IMR-90 (cell line): ENCODE results near the gene DPRX. TPM values are rescaled to one million over a fixed set of nuclear protein-coding genes. Genes with fewer than 3 reads are reported as not detected.
"Not testable (repeated sequence)": the region's sequence is repeated elsewhere in the genome, so short reads cannot be mapped to it uniquely, and the experiment has no call there.

Experiments used
- ATAC-seq: fragments of 200-7000 bp; cut with Tn5 transposase; 2 replicates; pipeline ENCODE4 v1.9.1; 2020; ENCODE audit warnings: low read depth, mild to moderate bottlenecking, moderate library complexity
- BruUV-seq: library from RNA; stranded (reverse); fragments of 400-500 nt; replicated peaks from 2 replicates; lab custom pipeline; 2021; lab: Mats Ljungman, UMichigan
- CTCF ChIA-PET: fragments of 300-600 bp; formaldehyde crosslinking; extraction: SDS; loops from one replicate; lab custom pipeline; 2021; ENCODE audit warnings: antibody characterized with exemption; lab: Yijun Ruan, JAX
- POLR2A ChIA-PET: fragments of 300-600 bp; sonication (Branson Sonifier 250); formaldehyde crosslinking; loops from one replicate; lab custom pipeline; 2022; ENCODE audit warnings: antibody characterized with exemption; ENCODE audit not compliant: unreplicated experiment; lab: Charles Lee
- DNase-seq: peaks from one replicate; pipeline ENCODE4 v3.0.0; 2013
- H2AFZ ChIP-seq: replicated peaks from 2 replicates; pipeline ENCODE3; 2013; ENCODE audit warnings: low read length, mild to moderate bottlenecking; ENCODE audit not compliant: poor library complexity
- H2AK5ac ChIP-seq: 2 replicates; pipeline ENCODE4 v1.6.1; 2013; ENCODE audit warnings: low read depth, low read length, inconsistent platforms
- H2AK9ac ChIP-seq: replicated peaks from 2 replicates; pipeline ENCODE3; 2013; ENCODE audit warnings: mild to moderate bottlenecking, low read depth, low read length, moderate library complexity; ENCODE audit not compliant: poor library complexity
- H2BK120ac ChIP-seq: 2 replicates; pipeline ENCODE4 v1.6.1; 2013; ENCODE audit warnings: low read depth, low read length, inconsistent platforms
- H2BK15ac ChIP-seq: 3 replicates; pipeline ENCODE4 v1.6.1; 2013; ENCODE audit warnings: low read depth, low read length, inconsistent platforms
- H2BK20ac ChIP-seq: 2 replicates; pipeline ENCODE4 v1.6.1; 2013; ENCODE audit warnings: low read depth, mild to moderate bottlenecking, inconsistent platforms, low read length, moderate library complexity
- H2BK5ac ChIP-seq: 2 replicates; pipeline ENCODE4 v1.6.1; 2013; ENCODE audit warnings: mild to moderate bottlenecking, low read depth, low read length, inconsistent platforms; ENCODE audit not compliant: poor library complexity, severe bottlenecking
- H3K14ac ChIP-seq: replicated peaks from 2 replicates; pipeline ENCODE4 v1.6.1; 2013; ENCODE audit warnings: low read depth, low read length, inconsistent platforms
- H3K18ac ChIP-seq: 2 replicates; pipeline ENCODE4 v1.6.1; 2013; ENCODE audit warnings: low read depth, low read length, control low read depth
- H3K23ac ChIP-seq: 2 replicates; pipeline ENCODE4 v1.6.1; 2013; ENCODE audit warnings: low read depth, low read length, inconsistent platforms
- H3K27ac ChIP-seq: 2 replicates; pipeline ENCODE4 v1.5.1; 2013; ENCODE audit warnings: mild to moderate bottlenecking, control low read depth, low read length; ENCODE audit not compliant: insufficient read depth
- H3K27me3 ChIP-seq: 2 replicates; pipeline ENCODE4 v1.6.1; 2013; ENCODE audit warnings: low read length; ENCODE audit not compliant: control insufficient read depth, insufficient read depth
- H3K36me3 ChIP-seq: 2 replicates; pipeline ENCODE4 v1.6.1; 2013; ENCODE audit warnings: low read length, mixed read lengths; ENCODE audit not compliant: control insufficient read depth, insufficient read depth
- H3K4ac ChIP-seq: 2 replicates; pipeline ENCODE4 v1.6.1; 2013; ENCODE audit warnings: low read depth, low read length, inconsistent platforms
- H3K4me1 ChIP-seq: 2 replicates; pipeline ENCODE4 v1.6.1; 2013; ENCODE audit warnings: low read length, mixed read lengths; ENCODE audit not compliant: control insufficient read depth, insufficient read depth
- H3K4me2 ChIP-seq: 2 replicates; pipeline ENCODE4 v1.6.1; 2013; ENCODE audit warnings: low read depth, mild to moderate bottlenecking, control low read depth, low read length, moderate library complexity
- H3K4me3 ChIP-seq: 2 replicates; pipeline ENCODE4 v1.5.1; 2013; ENCODE audit warnings: low read depth, mild to moderate bottlenecking, control low read depth, low read length, moderate library complexity; ENCODE audit not compliant: insufficient read depth
- H3K56ac ChIP-seq: 2 replicates; pipeline ENCODE4 v1.6.1; 2013; ENCODE audit warnings: low read length, inconsistent platforms; ENCODE audit not compliant: insufficient read depth; ENCODE audit errors: extremely low read depth
- H3K79me1 ChIP-seq, 2 experiments: 2 replicates each; pipeline ENCODE4 v1.6.1; 2013; ENCODE audit warnings: low read length in 2 of 2, inconsistent platforms in 1 of 2, low read depth in 1 of 2
- H3K9ac ChIP-seq: 2 replicates; pipeline ENCODE4 v1.6.1; 2013; ENCODE audit warnings: low read depth, low read length, control low read depth
- H3K9me1 ChIP-seq: 2 replicates; pipeline ENCODE4 v1.6.1; 2013; ENCODE audit warnings: low read length, inconsistent platforms; ENCODE audit not compliant: insufficient read depth
- H3K9me3 ChIP-seq: 2 replicates; pipeline ENCODE4 v1.6.1; 2013; ENCODE audit warnings: low read length; ENCODE audit not compliant: control insufficient read depth, insufficient read depth
- H4K20me1 ChIP-seq: 2 replicates; pipeline ENCODE4 v1.6.1; 2013; ENCODE audit warnings: low read length, inconsistent platforms; ENCODE audit not compliant: insufficient read depth
- H4K5ac ChIP-seq: 2 replicates; pipeline ENCODE4 v1.6.1; 2013; ENCODE audit warnings: mild to moderate bottlenecking, low read depth, low read length, control low read depth
- H4K8ac ChIP-seq, 2 experiments: 2 replicates each; pipeline ENCODE4 v1.6.1; 2013; ENCODE audit warnings: low read depth in 2 of 2, low read length in 2 of 2, control low read depth in 1 of 2, inconsistent platforms in 1 of 2
- H4K91ac ChIP-seq: 2 replicates; pipeline ENCODE4 v1.6.1; 2013; ENCODE audit warnings: low read depth, low read length, inconsistent platforms; ENCODE audit not compliant: insufficient read depth
- POLR2A ChIP-seq: IDR thresholded peaks from 2 replicates; pipeline ENCODE4 v1.6.1; 2012; ENCODE audit warnings: mild to moderate bottlenecking, low read depth, low read length
- WGBS, 2 experiments: methylation state at CpG; one replicate each; pipeline versions ENCODE4 v1.1.5 to v1.1.7; 2013; ENCODE audit warnings: missing lambda C conversion rate in 2 of 2; ENCODE audit not compliant: insufficient read length in 1 of 2; ENCODE audit errors: extremely low coverage in 2 of 2; 5-methylcytosine and 5-hydroxymethylcytosine counted together
- dilution Hi-C: fragments of 300-500 bp; cut with HindIII; formaldehyde crosslinking; loops from one replicate; pipeline ENCODE4 v1.14.3; 2018; ENCODE audit warnings: low sequenced_read_pairs; ENCODE audit not compliant: unreplicated experiment
- in situ Hi-C: fragments of 300-500 bp; cut with MboI; formaldehyde crosslinking; loops from 3 replicates; pipeline ENCODE4 v1.14.3; 2019; ENCODE audit warnings: low sequenced_read_pairs, inconsistent platforms, mixed read lengths
- intact Hi-C: fragments of 100-400 bp; cut with micrococcal nuclease; formaldehyde crosslinking; loops from 2 replicates; pipeline ENCODE4 v1.10.0; 2022
- polyA plus RNA-seq, 3 experiments: library from polyadenylated mRNA; depleted of rRNA; stranded (reverse); fragments of >200 nt; gene quantifications; 2 replicates each; pipeline ENCODE4 v1.2.3, GENCODE V29; 2012; ENCODE audit warnings: low replicate concordance in 1 of 3
- total RNA-seq: library from RNA; depleted of rRNA; stranded (reverse); fragments of >200 nt; gene quantifications from 2 replicates; pipeline ENCODE4 v1.2.3, GENCODE V29; 2012
- TF ChIP-seq, protein P1 (sequence below): conservative IDR thresholded peaks from 2 replicates; pipeline ENCODE4 v1.5.1; 2012; ENCODE audit warnings: mild to moderate bottlenecking, low read depth, low read length, improper control_type of control experiment

Gene DPRX
- total and polyA plus RNA-seq, 2 of the 4 experiments (the other 2 are of a cell fraction): not detected

DNA sequence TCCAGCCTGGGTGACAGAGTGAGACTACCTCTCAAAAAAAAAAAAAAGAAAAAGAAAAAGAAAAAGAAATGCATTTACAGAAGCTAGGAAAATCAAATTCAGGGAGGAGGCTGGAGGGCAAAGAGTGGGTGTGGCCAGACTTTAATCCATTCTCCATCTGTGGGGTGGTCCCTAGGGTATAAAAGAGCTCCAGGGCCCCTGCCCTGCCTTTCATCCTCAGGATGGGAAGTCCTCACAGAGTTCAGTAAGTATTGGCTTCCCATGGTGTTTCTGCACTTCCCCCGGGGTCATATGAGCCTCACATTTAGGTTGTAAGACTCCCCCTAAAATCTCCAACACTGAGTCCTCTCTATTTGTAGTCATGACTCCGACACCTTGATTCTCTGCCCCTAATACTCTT is 33.0 kb downstream of the DPRX start:
- in situ Hi-C loops: no loop called here
- WGBS, 2 experiments: no CpG with 5 or more reads among the region's 2 CpGs
- dilution Hi-C loops: no loop called here

DNA sequence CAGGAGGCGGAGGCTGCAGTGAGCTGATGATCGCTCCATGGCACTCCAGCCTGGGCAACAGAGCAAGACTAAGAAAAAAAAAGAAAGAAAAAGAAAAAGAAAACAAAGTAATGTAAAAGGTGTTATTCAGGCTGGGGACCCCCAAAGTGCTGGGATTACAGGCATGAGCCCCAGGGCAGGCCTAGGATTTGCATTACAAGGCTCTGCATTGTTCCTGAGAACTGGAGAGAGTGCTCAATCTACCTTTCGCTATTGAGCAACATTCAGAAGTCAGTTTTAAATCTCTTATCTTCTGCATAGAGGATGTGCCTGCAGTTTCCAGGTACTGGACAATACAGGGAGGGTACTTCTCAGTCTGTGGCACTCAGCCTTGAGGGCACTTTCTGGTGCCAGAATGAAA is 34.5 kb downstream of the DPRX start:
- H3K18ac ChIP-seq, H2BK120ac ChIP-seq, H4K5ac ChIP-seq, H2AK9ac ChIP-seq, H3K79me1 ChIP-seq, H3K4me3 ChIP-seq, H2BK5ac ChIP-seq, H2BK20ac ChIP-seq, H2BK15ac ChIP-seq, ATAC-seq, H3K56ac ChIP-seq, POLR2A ChIA-PET, H4K91ac ChIP-seq, dilution Hi-C loops, H3K23ac ChIP-seq, H3K36me3 ChIP-seq, CTCF ChIA-PET, H2AFZ ChIP-seq, H3K4me1 ChIP-seq, H3K27ac ChIP-seq, H4K20me1 ChIP-seq, H3K9ac ChIP-seq, H3K9me1 ChIP-seq, H3K14ac ChIP-seq, intact Hi-C loops, H2AK5ac ChIP-seq, BruUV-seq, H3K27me3 ChIP-seq, in situ Hi-C loops, H3K4ac ChIP-seq, DNase-seq, H3K4me2 ChIP-seq, H4K8ac ChIP-seq: not testable (repeated sequence)
- WGBS, 2 experiments: no CpG with 5 or more reads among the region's 3 CpGs
- peaks cover 24% of the 10 kb centered on the region for H3K9me3 ChIP-seq

More for the DNA sequence above, 33.0 kb downstream of the DPRX start:
- TF ChIP-seq POLR2A: no peak
- TF ChIP-seq, protein P1, sequence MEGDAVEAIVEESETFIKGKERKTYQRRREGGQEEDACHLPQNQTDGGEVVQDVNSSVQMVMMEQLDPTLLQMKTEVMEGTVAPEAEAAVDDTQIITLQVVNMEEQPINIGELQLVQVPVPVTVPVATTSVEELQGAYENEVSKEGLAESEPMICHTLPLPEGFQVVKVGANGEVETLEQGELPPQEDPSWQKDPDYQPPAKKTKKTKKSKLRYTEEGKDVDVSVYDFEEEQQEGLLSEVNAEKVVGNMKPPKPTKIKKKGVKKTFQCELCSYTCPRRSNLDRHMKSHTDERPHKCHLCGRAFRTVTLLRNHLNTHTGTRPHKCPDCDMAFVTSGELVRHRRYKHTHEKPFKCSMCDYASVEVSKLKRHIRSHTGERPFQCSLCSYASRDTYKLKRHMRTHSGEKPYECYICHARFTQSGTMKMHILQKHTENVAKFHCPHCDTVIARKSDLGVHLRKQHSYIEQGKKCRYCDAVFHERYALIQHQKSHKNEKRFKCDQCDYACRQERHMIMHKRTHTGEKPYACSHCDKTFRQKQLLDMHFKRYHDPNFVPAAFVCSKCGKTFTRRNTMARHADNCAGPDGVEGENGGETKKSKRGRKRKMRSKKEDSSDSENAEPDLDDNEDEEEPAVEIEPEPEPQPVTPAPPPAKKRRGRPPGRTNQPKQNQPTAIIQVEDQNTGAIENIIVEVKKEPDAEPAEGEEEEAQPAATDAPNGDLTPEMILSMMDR: no peak
- no peak overlapping the region for H3K9ac ChIP-seq
- H3K36me3 ChIP-seq: no peaks in the 10 kb centered on the region
- no peaks in the 10 kb centered on the region for H3K4me1 ChIP-seq
- H3K4me2 ChIP-seq: no peak overlapping the region
- H3K18ac ChIP-seq: no peak overlapping the region
- no peak overlapping the region for H3K4me3 ChIP-seq
- H2AK5ac ChIP-seq: no peak overlapping the region
- no peaks in the 10 kb centered on the region for H3K27me3 ChIP-seq
- H3K23ac ChIP-seq: no peak overlapping the region
- no peaks in the 10 kb centered on the region for H4K20me1 ChIP-seq
- intact Hi-C loops: no loop called here
- no peak overlapping the region for H2BK20ac ChIP-seq
- no peak overlapping the region for H4K8ac ChIP-seq
- no peak overlapping the region for H2BK5ac ChIP-seq
- ATAC-seq: no peak
- no TSS peak for BruUV-seq
- H4K91ac ChIP-seq: no peak overlapping the region
- no peak overlapping the region for H2BK120ac ChIP-seq
- CTCF ChIA-PET: no interaction called here
- no peak for DNase-seq
- H4K5ac ChIP-seq: no peak overlapping the region
- H2AK9ac ChIP-seq: no peak overlapping the region
- no peak overlapping the region for H3K56ac ChIP-seq
- no peaks in the 10 kb centered on the region for H3K9me1 ChIP-seq
- no peaks in the 10 kb centered on the region for H3K79me1 ChIP-seq
- H3K9me3 ChIP-seq: peaks cover 22% of the 10 kb centered on the region
- no peak overlapping the region for H2BK15ac ChIP-seq
- no peak overlapping the region for H3K27ac ChIP-seq
- H3K14ac ChIP-seq: no peak overlapping the region
- no peak overlapping the region for H3K4ac ChIP-seq
- H2AFZ ChIP-seq: no peak overlapping the region
- POLR2A ChIA-PET: no interaction called here
